HCT116 (cell line): Measurements from ENCODE around the gene CREBBP.

Experiments
- CEBPB ChIP-seq: IDR thresholded peaks from 2 replicates; pipeline ENCODE4 v1.6.1; 2012; ENCODE audit warnings: low read depth
- CTCF ChIP-seq, 3 experiments: fragments of 200-600 bp in 1 of 3; sonication (generic) in 1 of 3; IDR thresholded peaks in 2 of 3; conservative IDR thresholded peaks in 1 of 3; 2 replicates each; pipeline ENCODE4 v1.5.1; 2012 to 2017; ENCODE audit warnings: low read depth in 2 of 3, low read length in 2 of 3, antibody characterized with exemption in 1 of 3, borderline replicate concordance in 1 of 3, control low read depth in 1 of 3, mild to moderate bottlenecking in 1 of 3, mixed read lengths in 1 of 3, mixed run types in 1 of 3, moderate library complexity in 1 of 3; ENCODE audit not compliant: insufficient read depth in 1 of 3
- EGR1 ChIP-seq: IDR thresholded peaks from 2 replicates; pipeline ENCODE4 v1.6.1; 2012; ENCODE audit warnings: low read depth
- EZH2 ChIP-seq: fragments of 200-600 bp; sonication (generic); IDR thresholded peaks from 2 replicates; pipeline ENCODE4 v1.6.1; 2017; ENCODE audit warnings: antibody characterized with exemption, mixed run types
- RAD21 ChIP-seq: IDR thresholded peaks from 2 replicates; pipeline ENCODE4 v1.6.1; 2012; ENCODE audit warnings: low read depth, mild to moderate bottlenecking
- REST ChIP-seq: IDR thresholded peaks from 2 replicates; pipeline ENCODE4 v1.6.1; 2012; ENCODE audit warnings: low read depth
- SIN3A ChIP-seq: IDR thresholded peaks from 2 replicates; pipeline ENCODE4 v1.6.1; 2012; ENCODE audit warnings: low read depth
- ZBTB33 ChIP-seq: IDR thresholded peaks from 2 replicates; pipeline ENCODE4 v1.6.1; 2011; ENCODE audit warnings: mild to moderate bottlenecking, low read length, moderate library complexity; ENCODE audit not compliant: insufficient replicate concordance; ENCODE audit errors: extremely low read depth
- ZFX ChIP-seq: fragments of 450-650 bp; IDR thresholded peaks from 2 replicates; pipeline ENCODE4 v1.6.1; 2017
- ZNF274 ChIP-seq: fragments of 200-500 bp; sonication (Bioruptor generic); IDR thresholded peaks from 2 replicates; pipeline ENCODE4 v1.6.1; 2014; ENCODE audit warnings: mild to moderate bottlenecking, low read depth, low read length, inconsistent platforms

GRCh38 chr16:3825940-3826339, 54.6 kb downstream of the CREBBP start:
- no peak for TF ChIP-seq CTCF (IDR thresholded peaks at IDR 0.05 in 2 of 3, conservative IDR thresholded peaks at IDR 0.05 in 1 of 3; ENCODE audit: borderline replicate concordance in 1 of 3, insufficient read depth in 1 of 3, low read depth in 2 of 3, low read length in 2 of 3)
- no peak for TF ChIP-seq EZH2
- no peak for TF ChIP-seq EGR1
- no peak for TF ChIP-seq CEBPB
- no peak for TF ChIP-seq REST
- TF ChIP-seq SIN3A = no peak
- TF ChIP-seq ZNF274 = no peak
- TF ChIP-seq ZFX = no peak
- TF ChIP-seq RAD21 = no peak
- no peak for TF ChIP-seq ZBTB33
